Panc1 (cell line): ENCODE results near the gene SMC2. TPM values are rescaled to one million over a fixed set of nuclear protein-coding genes. Genes with fewer than 3 reads are reported as not detected.

Source experiments
- ATAC-seq: fragments of 200-7000 bp; cut with Tn5 transposase; 2 replicates; pipeline ENCODE4 v1.9.1; 2020; ENCODE audit warnings: mild to moderate bottlenecking, moderate library complexity
- BruUV-seq: library from RNA; stranded (reverse); fragments of 400-500 nt; replicated peaks from 2 replicates; lab custom pipeline; 2021; lab: Mats Ljungman, UMichigan
- CTCF ChIA-PET: fragments of 300-600 bp; sonication (Branson Sonifier 250); formaldehyde crosslinking; loops from one replicate; lab custom pipeline; 2022; ENCODE audit warnings: antibody characterized with exemption; lab: Charles Lee
- POLR2A ChIA-PET: fragments of 300-600 bp; sonication (Branson Sonifier 250); formaldehyde crosslinking; loops from one replicate; lab custom pipeline; 2022; ENCODE audit warnings: antibody characterized with exemption; lab: Charles Lee
- DNase-seq: peaks from one replicate; pipeline ENCODE4 v3.0.0-alpha.2; 2010; ENCODE audit warnings: low read depth, low spot score
- H3K27ac ChIP-seq: 2 replicates; pipeline ENCODE4 v1.5.1; 2011; ENCODE audit warnings: mild to moderate bottlenecking, low read length, inconsistent platforms
- H3K27me3 ChIP-seq: fragments of 200-500 bp; sonication (Bioruptor generic); 2 replicates; pipeline ENCODE4 v1.6.0; 2014; ENCODE audit warnings: low read length, inconsistent platforms; ENCODE audit not compliant: control insufficient read depth, insufficient read depth
- H3K36me3 ChIP-seq: fragments of 200-500 bp; sonication (Bioruptor generic); 2 replicates; pipeline ENCODE4 v1.5.1; 2014; ENCODE audit warnings: inconsistent platforms, mild to moderate bottlenecking, low read length, moderate library complexity; ENCODE audit not compliant: control insufficient read depth, insufficient read depth
- H3K4me1 ChIP-seq: 2 replicates; pipeline ENCODE4 v1.5.1; 2011; ENCODE audit warnings: inconsistent platforms, mild to moderate bottlenecking, low read length, moderate library complexity; ENCODE audit not compliant: control insufficient read depth, insufficient read depth
- H3K4me3 ChIP-seq, 2 experiments: 2 replicates each; pipeline ENCODE4 v1.5.1; 2011 to 2012; ENCODE audit warnings: low read depth in 2 of 2, low read length in 2 of 2, mild to moderate bottlenecking in 2 of 2, inconsistent platforms in 1 of 2, moderate library complexity in 1 of 2
- H3K9me3 ChIP-seq: fragments of 200-500 bp; sonication (Bioruptor generic); 2 replicates; pipeline ENCODE4 v1.5.1; 2014; ENCODE audit warnings: low read depth, mild to moderate bottlenecking, inconsistent platforms, low read length, moderate library complexity; ENCODE audit not compliant: control insufficient read depth, insufficient read depth
- POLR2AphosphoS5 ChIP-seq: IDR thresholded peaks from 2 replicates; pipeline ENCODE4 v1.6.1; 2012; ENCODE audit warnings: mild to moderate bottlenecking, low read depth, low read length, moderate library complexity
- REST ChIP-seq, 2 experiments: IDR thresholded peaks; 2 replicates each; pipeline ENCODE4 v1.6.1; 2011 to 2012; ENCODE audit warnings: low read depth in 2 of 2, control low read depth in 1 of 2, low read length in 1 of 2, mild to moderate bottlenecking in 1 of 2, moderate library complexity in 1 of 2; ENCODE audit not compliant: insufficient read depth in 1 of 2
- SIN3A ChIP-seq: IDR thresholded peaks from 2 replicates; pipeline ENCODE4 v1.6.1; 2012; ENCODE audit warnings: low read depth, mild to moderate bottlenecking, low read length, moderate library complexity, borderline replicate concordance; ENCODE audit not compliant: insufficient read depth
- TCF7L2 ChIP-seq: IDR thresholded peaks from 2 replicates; pipeline ENCODE4 v1.6.1; 2011; ENCODE audit warnings: mild to moderate bottlenecking, low read depth, low read length, inconsistent platforms
- in situ Hi-C: cut with HindIII; loops from 2 replicates; pipeline ENCODE4 v1.10.0; 2016; ENCODE audit warnings: low sequenced_read_pairs, low pct_unique_long_range_greater_than_20kb
- intact Hi-C: fragments of 100-400 bp; cut with micrococcal nuclease; formaldehyde crosslinking; loops from one replicate; pipeline ENCODE4 v1.10.0; 2022; ENCODE audit not compliant: unreplicated experiment
- total RNA-seq: library from RNA; stranded (reverse); gene quantifications from one replicate; pipeline ENCODE4 v1.2.1, GENCODE V29; 2021; ENCODE audit not compliant: unreplicated experiment
- TF ChIP-seq, protein P1 (sequence below): fragments of 450-650 bp; IDR thresholded peaks from 2 replicates; pipeline ENCODE4 v1.5.1; 2017; ENCODE audit warnings: mild to moderate bottlenecking

The SMC2 gene
- total RNA-seq, 1 experiment from 2014 or later = 25.3 TPM

GRCh38 chr9:104091116-104091515, 3.0 kb upstream of the SMC2 start:
- POLR2A ChIA-PET = no interaction called here
- 0 out of 2 replicates have a peak overlapping the region, but pooled peaks have one; percentile 54 for H3K27ac ChIP-seq
- intact Hi-C loops = no loop called here
- ATAC-seq (no peak), DNase-seq (no peak)
- no peaks in the 10 kb centered on the region for H3K27me3 ChIP-seq
- H3K4me3 ChIP-seq = no peak overlapping the region
- H3K9me3 ChIP-seq = no peaks in the 10 kb centered on the region
- CTCF ChIA-PET = no interaction called here
- in situ Hi-C loops = no loop called here
- TF ChIP-seq SIN3A = no peak
- no peak for TF ChIP-seq POLR2AphosphoS5
- no peak for TF ChIP-seq TCF7L2
- TF ChIP-seq, protein P1, sequence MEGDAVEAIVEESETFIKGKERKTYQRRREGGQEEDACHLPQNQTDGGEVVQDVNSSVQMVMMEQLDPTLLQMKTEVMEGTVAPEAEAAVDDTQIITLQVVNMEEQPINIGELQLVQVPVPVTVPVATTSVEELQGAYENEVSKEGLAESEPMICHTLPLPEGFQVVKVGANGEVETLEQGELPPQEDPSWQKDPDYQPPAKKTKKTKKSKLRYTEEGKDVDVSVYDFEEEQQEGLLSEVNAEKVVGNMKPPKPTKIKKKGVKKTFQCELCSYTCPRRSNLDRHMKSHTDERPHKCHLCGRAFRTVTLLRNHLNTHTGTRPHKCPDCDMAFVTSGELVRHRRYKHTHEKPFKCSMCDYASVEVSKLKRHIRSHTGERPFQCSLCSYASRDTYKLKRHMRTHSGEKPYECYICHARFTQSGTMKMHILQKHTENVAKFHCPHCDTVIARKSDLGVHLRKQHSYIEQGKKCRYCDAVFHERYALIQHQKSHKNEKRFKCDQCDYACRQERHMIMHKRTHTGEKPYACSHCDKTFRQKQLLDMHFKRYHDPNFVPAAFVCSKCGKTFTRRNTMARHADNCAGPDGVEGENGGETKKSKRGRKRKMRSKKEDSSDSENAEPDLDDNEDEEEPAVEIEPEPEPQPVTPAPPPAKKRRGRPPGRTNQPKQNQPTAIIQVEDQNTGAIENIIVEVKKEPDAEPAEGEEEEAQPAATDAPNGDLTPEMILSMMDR = no peak
- no peak for TF ChIP-seq REST (IDR thresholded peaks at IDR 0.05; ENCODE audit: insufficient read depth in 1 of 2, low read depth in 2 of 2, low read length in 1 of 2)
- peaks cover 5% of the 10 kb centered on the region; the same call in 1 of the 2 replicates for H3K36me3 ChIP-seq
- BruUV-seq = no TSS peak
- peaks cover 10% of the 10 kb centered on the region for H3K4me1 ChIP-seq

DNA sequence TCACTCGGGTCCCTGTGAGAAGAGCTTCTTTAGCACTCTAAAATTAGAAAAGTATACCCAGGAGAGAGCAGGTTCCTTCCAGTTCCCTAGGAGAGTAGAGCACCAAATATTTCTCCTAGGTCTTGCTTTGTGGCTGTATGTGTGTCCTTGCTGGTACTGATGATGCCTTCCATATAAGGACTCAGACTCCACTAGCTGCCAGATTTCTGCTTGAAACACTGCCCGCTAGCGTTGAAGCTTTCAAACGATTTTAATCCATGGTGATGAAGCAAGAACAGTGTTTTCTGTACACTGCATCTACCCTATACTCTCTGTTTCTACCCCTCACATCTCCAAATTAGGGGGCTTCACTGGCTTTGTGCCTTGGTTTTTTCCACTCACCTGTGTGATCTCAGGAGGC, 2.4 kb upstream of the SMC2 start:
- ATAC-seq (peak; percentile 39; the same call in 1 of the 2 replicates), DNase-seq (no peak)
- Histone ChIP-seq H3K4me1 (peaks cover 10% of the 10 kb centered on the region), H3K4me3 (no peak overlapping the region), H3K9me3 (no peaks in the 10 kb centered on the region), H3K36me3 (peaks cover 5% of the 10 kb centered on the region; the same call in 1 of the 2 replicates), H3K27me3 (no peaks in the 10 kb centered on the region), H3K27ac (peak overlapping the region; percentile 54; the same call in 1 of the 2 replicates)
- TF ChIP-seq, protein P1 = peak; percentile 65
- no peak for TF ChIP-seq REST (IDR thresholded peaks at IDR 0.05; ENCODE audit: insufficient read depth in 1 of 2, low read depth in 2 of 2, low read length in 1 of 2)
- ChIA-PET CTCF (no interaction called here), POLR2A (no interaction called here)
- no TSS peak for BruUV-seq
- in situ Hi-C loops = no loop called here
- intact Hi-C loops = no loop called here
